Muscle of leg (tissue), 11 donors: ENCODE data around the gene ASIC4. TPM values are rescaled to one million over a fixed set of nuclear protein-coding genes. Genes with fewer than 3 reads are reported as not detected.
A peak's percentile ranks its signal among the peaks of the same experiment; 100 is the strongest.

Experiments used
- DNase-seq: peaks from one replicate; pipeline ENCODE4 v3.0.0; 2013
- H3K27ac ChIP-seq: one replicate; pipeline ENCODE4 v1.5.1; 2013; ENCODE audit warnings: mild to moderate bottlenecking, low read length, control low read depth
- H3K27me3 ChIP-seq: one replicate; pipeline ENCODE4 v1.6.1; 2013; ENCODE audit warnings: low read length; ENCODE audit not compliant: control insufficient read depth, insufficient read depth
- H3K36me3 ChIP-seq: one replicate; pipeline ENCODE4 v1.6.1; 2013; ENCODE audit warnings: low read length; ENCODE audit not compliant: control insufficient read depth, insufficient read depth
- H3K4me1 ChIP-seq: one replicate; pipeline ENCODE4 v1.6.1; 2013; ENCODE audit warnings: low read length; ENCODE audit not compliant: control insufficient read depth, insufficient read depth
- H3K4me3 ChIP-seq: one replicate; pipeline ENCODE4 v1.5.1; 2013; ENCODE audit warnings: low read length, control low read depth
- H3K9me3 ChIP-seq: replicated peaks from 2 replicates; pipeline ENCODE4 v1.6.1; 2013; ENCODE audit warnings: low read depth, low read length; ENCODE audit not compliant: control insufficient read depth
- WGBS: methylation state at CpG from one replicate; pipeline ENCODE4 v1.1.5; 2013; ENCODE audit warnings: missing lambda C conversion rate; ENCODE audit not compliant: insufficient coverage; 5-methylcytosine and 5-hydroxymethylcytosine counted together
- polyA plus RNA-seq, 8 donors: library from polyadenylated mRNA; unstranded; fragments of 120-200 nt; gene quantifications; one replicate each; pipeline versions ENCODE4 v1.2.1 to v1.2.3, GENCODE V29; 2013; ENCODE audit warnings: inconsistent platforms in 1 of 8, low replicate concordance in 1 of 8; ENCODE audit not compliant: insufficient read length in 8 of 8, insufficient read depth in 1 of 8
- total RNA-seq: library from RNA; stranded (reverse); fragments of 120-200 nt; gene quantifications from one replicate; pipeline ENCODE4 v1.2.4, GENCODE V29; 2013

The ASIC4 gene
- total and polyA plus RNA-seq, 9 donors: 0.12 to 0.51 (median 0.35) TPM

- Histone ChIP-seq H3K9me3 (no peaks in the 10 kb centered on the region), H3K4me1 (peaks cover 31% of the 10 kb centered on the region), H3K27ac (peak within 1 kb of the TSS; percentile 82), H3K4me3 (peak within 1 kb of the TSS; percentile 60), H3K36me3 (peaks cover 29% of the 10 kb centered on the region), H3K27me3 (peaks cover 8% of the 10 kb centered on the region)
- WGBS: under 1% methylated on average over 75 of the region's 75 CpGs
- DNase-seq: peak; percentile 100
Measured at GRCh38 chr2:219543596-219544358, 29.5 kb downstream of the ASIC4 start, which contains the start of the genes CHPF and TMEM198. Gene CHPF, minus strand, starts transcription at chr2:219543809. Its CDS starts 271 bp downstream, at chr2:219543538. Gene TMEM198, plus strand, starts transcription at chr2:219544028. Its CDS starts 700 bp downstream, at chr2:219544728.

- WGBS: 47% methylated on average over 8 of the region's 9 CpGs
- Histone ChIP-seq H3K9me3 (no peaks in the 10 kb centered on the region), H3K27me3 (peaks cover 10% of the 10 kb centered on the region), H3K36me3 (peaks cover 28% of the 10 kb centered on the region), H3K4me3 (peak overlapping the region; percentile 60), H3K27ac (peak overlapping the region; percentile 56), H3K4me1 (peaks cover 27% of the 10 kb centered on the region)
- no peak for DNase-seq
Measured at GRCh38 chr2:219544567-219544966, 30.3 kb downstream of the ASIC4 start.

GRCh38 chr2:219545295-219545942 is 31.1 kb downstream of the ASIC4 start:
- H3K4me3 ChIP-seq: no peak overlapping the region
- WGBS: 100% methylated on average over 1 of the region's 3 CpGs
- H3K27me3 ChIP-seq: peaks cover 13% of the 10 kb centered on the region

GRCh38 chr2:219545943-219546352 is 31.7 kb downstream of the ASIC4 start:
- DNase-seq: no peak
- Histone ChIP-seq H3K27ac (no peak overlapping the region), H3K27me3 (peaks cover 16% of the 10 kb centered on the region), H3K36me3 (peaks cover 24% of the 10 kb centered on the region), H3K9me3 (no peaks in the 10 kb centered on the region), H3K4me1 (peaks cover 27% of the 10 kb centered on the region), H3K4me3 (no peak overlapping the region)
- WGBS: 62% methylated on average over 4 of the region's 4 CpGs

More at GRCh38 chr2:219545295-219545942, 31.1 kb downstream of the ASIC4 start:
- no peak for DNase-seq
- H3K9me3 ChIP-seq: no peaks in the 10 kb centered on the region
- H3K4me1 ChIP-seq: peaks cover 27% of the 10 kb centered on the region
- peaks cover 27% of the 10 kb centered on the region for H3K36me3 ChIP-seq
- H3K27ac ChIP-seq: no peak overlapping the region

- WGBS: 96% methylated on average over 26 of the region's 26 CpGs
- H3K4me1 ChIP-seq: peaks cover 29% of the 10 kb centered on the region
- peaks cover 26% of the 10 kb centered on the region for H3K27me3 ChIP-seq
- DNase-seq: no peak
- H3K36me3 ChIP-seq: peaks cover 17% of the 10 kb centered on the region
- no peak overlapping the region for H3K4me3 ChIP-seq
- no peaks in the 10 kb centered on the region for H3K9me3 ChIP-seq
- H3K27ac ChIP-seq: no peak overlapping the region
Measured at GRCh38 chr2:219547621-219548020, 33.3 kb downstream of the ASIC4 start.

- H3K27me3 ChIP-seq: peaks cover 35% of the 10 kb centered on the region
- peaks cover 33% of the 10 kb centered on the region for H3K4me1 ChIP-seq
- 92% methylated on average over 11 of the region's 18 CpGs for WGBS
- H3K9me3 ChIP-seq: no peaks in the 10 kb centered on the region
- H3K4me3 ChIP-seq: no peak overlapping the region
- H3K36me3 ChIP-seq: peaks cover 17% of the 10 kb centered on the region
- no peak overlapping the region for H3K27ac ChIP-seq
- DNase-seq: no peak
Measured at GRCh38 chr2:219548990-219549389, 34.7 kb downstream of the ASIC4 start.

GRCh38 chr2:219549619-219550018 is 35.3 kb downstream of the ASIC4 start:
- peaks cover 35% of the 10 kb centered on the region for H3K27me3 ChIP-seq
- no peak for DNase-seq
- peaks cover 26% of the 10 kb centered on the region for H3K4me1 ChIP-seq
- H3K36me3 ChIP-seq: peaks cover 17% of the 10 kb centered on the region
- H3K27ac ChIP-seq: no peak overlapping the region
- no peaks in the 10 kb centered on the region for H3K9me3 ChIP-seq
- 82% methylated on average over 8 of the region's 9 CpGs for WGBS
- no peak overlapping the region for H3K4me3 ChIP-seq

GRCh38 chr2:219551441-219552381 is 37.4 kb downstream of the ASIC4 start:
- Histone ChIP-seq H3K4me1 (peaks cover 26% of the 10 kb centered on the region), H3K9me3 (no peaks in the 10 kb centered on the region), H3K4me3 (peak overlapping the region; percentile 48), H3K36me3 (peaks cover 35% of the 10 kb centered on the region), H3K27me3 (peaks cover 34% of the 10 kb centered on the region), H3K27ac (no peak overlapping the region)
- no peak for DNase-seq
- WGBS: 4% methylated on average over 33 of the region's 54 CpGs

GRCh38 chr2:219552382-219553167 is 38.3 kb downstream of the ASIC4 start:
- Histone ChIP-seq H3K27me3 (peaks cover 34% of the 10 kb centered on the region), H3K36me3 (peaks cover 43% of the 10 kb centered on the region), H3K9me3 (no peaks in the 10 kb centered on the region), H3K27ac (no peak overlapping the region), H3K4me3 (peak overlapping the region; percentile 48), H3K4me1 (peaks cover 26% of the 10 kb centered on the region)
- peak; percentile 93 for DNase-seq
- WGBS: under 1% methylated on average over 92 of the region's 99 CpGs
